ENCODE measurements around the gene AIF1.

Gene AIF1

GRCh38 chr6:31620586-31621319 is 5.7 kb downstream of the AIF1 start, which contains the start of gene PRRC2A:
TSS of gene PRRC2A (plus strand) at chr6:31620715. CDS start at chr6:31622790, 2,075 bp downstream.
- DNase-seq (ENCODE audit: low spot score) = peak; percentile 96

- DNase-seq (ENCODE audit: low spot score) = no peak
These were observed 6.4 kb downstream of the AIF1 start for GRCh38 chr6:31621320-31621939.

- no peak for DNase-seq (ENCODE audit: low spot score)
These were observed 7.0 kb downstream of the AIF1 start for GRCh38 chr6:31621991-31622390.

- no peak for DNase-seq (ENCODE audit: low spot score)
These were observed 7.7 kb downstream of the AIF1 start for GRCh38 chr6:31622684-31623091.

GRCh38 chr6:31624070-31624469 is 9.0 kb downstream of the AIF1 start:
- no peak for DNase-seq (ENCODE audit: low spot score)

- DNase-seq (ENCODE audit: low spot score) = no peak
These were observed 11.9 kb downstream of the AIF1 start for GRCh38 chr6:31626952-31627351.

GRCh38 chr6:31627690-31628287 is 12.8 kb downstream of the AIF1 start:
- DNase-seq (ENCODE audit: low spot score) = no peak

GRCh38 chr6:31629014-31629413 is 14.0 kb downstream of the AIF1 start:
- no peak for DNase-seq (ENCODE audit: low spot score)

GRCh38 chr6:31630177-31630934 is 15.3 kb downstream of the AIF1 start:
- no peak for DNase-seq (ENCODE audit: low spot score)

GRCh38 chr6:31631209-31631608 is 16.2 kb downstream of the AIF1 start:
- DNase-seq (ENCODE audit: low spot score) = no peak

- peak; percentile 27 for DNase-seq (ENCODE audit: low spot score)
These were observed 16.7 kb downstream of the AIF1 start for GRCh38 chr6:31631681-31632278.

- DNase-seq (ENCODE audit: low spot score) = no peak
These were observed 17.4 kb downstream of the AIF1 start for GRCh38 chr6:31632279-31632946.

- no peak for DNase-seq (ENCODE audit: low spot score)
These were observed 18.4 kb downstream of the AIF1 start for GRCh38 chr6:31633447-31633846.

- no peak for DNase-seq (ENCODE audit: low spot score)
These were observed 19.1 kb downstream of the AIF1 start for GRCh38 chr6:31634131-31634530.

GRCh38 chr6:31634969-31635575 is 20.0 kb downstream of the AIF1 start:
- no peak for DNase-seq (ENCODE audit: low spot score)

GRCh38 chr6:31636698-31637596 is 21.9 kb downstream of the AIF1 start:
- DNase-seq (ENCODE audit: low spot score) = no peak

GRCh38 chr6:31639043-31639442 is 24.0 kb downstream of the AIF1 start:
- DNase-seq (ENCODE audit: low spot score) = no peak

- no peak for DNase-seq (ENCODE audit: low spot score)
These were observed 24.4 kb downstream of the AIF1 start for GRCh38 chr6:31639449-31639861.

- no peak for DNase-seq (ENCODE audit: low spot score)
These were observed 25.6 kb downstream of the AIF1 start for GRCh38 chr6:31640612-31641011.

- no peak for DNase-seq (ENCODE audit: low spot score)
These were observed 26.3 kb downstream of the AIF1 start for GRCh38 chr6:31641370-31641769.

All from iPS-NIHi11 (cell line).